RKO (cell line): Measurements from ENCODE around the gene PTPRK.
"Not testable (repeated sequence)": the region's sequence is repeated elsewhere in the genome, so short reads cannot be mapped to it uniquely, and the experiment has no call there.

Source experiments
- DNase-seq: peaks from one replicate; pipeline ENCODE4 v3.0.0-alpha.2; 2016; ENCODE audit warnings: low spot score

The PTPRK gene

GRCh38 chr6:128491100-128491581, 29.3 kb downstream of the PTPRK start:
- DNase-seq, result no peak

DNA sequence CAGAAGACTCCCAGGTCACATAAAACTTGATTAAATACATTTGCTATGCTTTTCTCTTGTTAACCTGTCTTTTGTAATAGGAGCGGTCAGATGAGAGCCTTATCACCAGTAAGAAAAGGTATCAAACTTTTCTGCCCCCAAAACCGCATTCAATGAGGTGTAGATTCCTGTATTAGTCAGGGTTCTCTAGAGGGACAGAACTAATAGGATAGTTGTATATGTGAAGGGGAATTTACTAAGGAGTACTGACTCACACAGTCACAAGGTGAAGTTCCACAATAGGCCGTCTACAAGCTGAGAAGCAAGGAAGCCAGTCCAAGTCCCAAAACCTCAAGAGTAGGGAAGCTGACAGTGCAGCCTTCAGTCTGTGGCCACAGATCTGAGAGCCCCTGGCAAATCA, 32.7 kb downstream of the PTPRK start:
- no peak for DNase-seq

- DNase-seq, result peak; percentile 22
These were observed 33.3 kb downstream of the PTPRK start for GRCh38 chr6:128487055-128487454.

DNA sequence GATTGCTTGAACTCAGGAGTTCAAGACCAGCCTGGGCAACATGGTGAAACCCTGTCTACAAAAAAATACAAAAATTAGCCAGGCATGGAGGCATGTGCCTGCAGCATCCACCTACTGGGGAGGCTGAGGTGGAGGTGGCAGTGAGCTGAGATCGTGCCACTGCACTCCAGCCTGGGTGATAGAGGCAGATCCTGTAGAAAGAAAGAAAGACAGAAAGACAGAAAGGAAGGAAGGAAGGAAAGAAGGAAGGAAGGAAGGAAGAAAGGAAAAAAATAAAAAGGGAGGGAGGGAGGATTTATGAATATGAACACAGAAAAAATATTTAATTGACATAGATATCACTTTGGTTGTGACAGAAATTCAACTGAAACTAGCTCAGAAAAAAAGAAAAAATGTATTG, 33.8 kb downstream of the PTPRK start:
- DNase-seq, result not testable (repeated sequence)

GRCh38 chr6:128483472-128484135, 36.8 kb downstream of the PTPRK start:
- DNase-seq, result no peak

- no peak for DNase-seq
These were observed 37.8 kb downstream of the PTPRK start for GRCh38 chr6:128482642-128483041.

DNA sequence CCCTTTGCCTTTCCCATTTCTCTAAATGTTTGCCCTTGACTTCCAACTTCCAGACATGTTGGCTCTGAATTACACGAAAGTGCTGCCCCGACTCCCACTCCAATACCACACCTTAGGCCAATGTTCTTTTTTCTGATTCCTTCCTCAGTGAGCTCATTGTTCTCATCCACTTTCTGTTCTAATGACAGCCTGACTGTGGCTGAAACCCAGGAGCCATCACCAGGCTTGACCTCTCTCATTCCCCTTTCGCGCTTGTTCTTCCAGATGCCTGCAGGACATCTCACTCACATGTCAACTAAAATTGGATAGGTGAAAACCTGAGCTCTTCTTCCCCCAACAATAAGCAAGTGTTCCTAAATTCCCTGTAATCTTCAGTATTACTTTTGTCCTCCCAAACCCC, 40.4 kb downstream of the PTPRK start:
- no peak for DNase-seq

GRCh38 chr6:128479048-128479666, 41.2 kb downstream of the PTPRK start:
- no peak for DNase-seq

GRCh38 chr6:128478230-128479047, 42.0 kb downstream of the PTPRK start:
- no peak for DNase-seq

- DNase-seq, result no peak
These were observed 45.5 kb downstream of the PTPRK start for GRCh38 chr6:128474933-128475332.

GRCh38 chr6:128474481-128474880, 45.9 kb downstream of the PTPRK start:
- DNase-seq, result no peak

DNA sequence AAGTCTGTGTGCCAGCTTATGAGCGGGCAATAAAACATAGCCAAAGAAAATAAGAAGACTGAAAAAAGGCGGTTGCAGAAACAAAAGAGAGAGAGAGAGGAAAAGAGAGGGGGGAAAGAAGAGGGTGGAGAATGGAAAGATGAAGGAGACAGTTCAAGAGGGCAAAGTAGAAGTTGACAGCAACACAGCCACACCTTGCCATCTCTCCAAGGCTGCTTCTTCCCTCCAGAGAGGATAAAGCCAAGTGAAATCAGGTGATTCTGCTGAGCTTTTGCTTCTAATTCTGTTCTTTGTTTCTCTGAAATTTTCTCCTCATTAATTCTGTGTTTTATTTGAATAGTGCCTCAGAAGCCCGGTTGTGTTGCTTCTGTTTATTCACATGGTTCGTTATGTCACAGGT, 48.5 kb downstream of the PTPRK start:
- DNase-seq, result no peak

- peak; percentile 8 for DNase-seq
These were observed 54.7 kb downstream of the PTPRK start for GRCh38 chr6:128465368-128466343.

DNA sequence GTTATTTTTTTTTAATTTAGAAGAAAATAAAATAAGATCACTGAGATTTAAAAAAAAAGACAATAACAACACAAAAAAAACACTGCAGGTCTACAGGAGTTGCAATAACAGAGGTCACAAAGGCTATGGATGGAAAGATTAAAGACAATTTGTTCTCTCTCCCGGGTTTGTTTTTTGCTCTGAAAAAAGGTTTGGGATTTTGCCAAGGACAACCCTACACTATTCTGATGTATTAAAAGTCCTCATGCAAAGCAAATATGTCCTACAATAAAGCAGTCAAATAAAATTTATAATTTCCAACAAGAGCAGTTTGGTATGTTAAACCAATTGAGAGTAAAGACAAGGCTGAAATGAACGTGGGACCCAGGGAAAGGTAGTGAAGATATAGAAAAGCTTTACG, 55.6 kb downstream of the PTPRK start:
- no peak for DNase-seq

DNA sequence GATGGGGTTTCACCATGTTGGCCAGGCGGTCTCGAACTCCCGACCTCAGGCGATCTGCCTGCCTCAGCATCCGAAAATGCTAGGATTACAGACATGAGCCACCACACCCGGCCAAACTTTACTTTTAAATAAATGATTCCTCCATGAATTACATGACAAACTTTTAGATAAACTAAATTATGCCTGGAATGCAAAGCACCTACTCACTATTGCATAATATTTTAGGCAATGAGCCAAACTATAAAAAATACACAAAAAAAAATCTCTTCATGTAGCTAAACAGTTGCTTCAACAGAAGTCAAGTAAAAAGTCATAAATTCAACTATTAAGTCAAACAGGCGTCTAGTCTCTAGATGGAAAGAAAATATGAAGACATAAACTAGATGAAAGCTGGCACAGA, 56.5 kb downstream of the PTPRK start:
- DNase-seq, result no peak

- no peak for DNase-seq
These were observed 58.9 kb downstream of the PTPRK start for GRCh38 chr6:128461501-128461900.

GRCh38 chr6:128456510-128457230, 63.7 kb downstream of the PTPRK start:
- no peak for DNase-seq

GRCh38 chr6:128455959-128456358, 64.4 kb downstream of the PTPRK start:
- DNase-seq, result no peak

GRCh38 chr6:128452713-128453112, 67.7 kb downstream of the PTPRK start:
- no peak for DNase-seq

- no peak for DNase-seq
These were observed 73.9 kb downstream of the PTPRK start for GRCh38 chr6:128446497-128446896.

DNA sequence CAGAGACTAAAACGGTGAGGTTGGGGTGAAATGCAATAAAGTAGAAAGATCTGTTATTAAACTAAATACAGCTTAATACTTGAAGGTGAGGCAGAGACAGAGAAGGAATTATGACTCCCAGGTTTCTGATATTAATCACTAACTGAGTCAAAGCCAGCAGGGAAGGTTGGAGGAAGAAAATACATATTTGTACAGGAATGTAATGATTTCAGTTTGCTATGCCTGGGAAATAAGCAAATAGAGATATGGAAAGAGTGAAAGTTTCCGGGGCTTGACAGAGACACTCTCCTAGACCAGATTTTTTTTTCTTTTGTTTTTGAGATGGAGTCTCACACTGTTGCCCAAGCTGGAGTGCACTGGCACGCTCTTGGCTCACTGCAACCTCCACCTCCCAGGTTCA, 76.8 kb downstream of the PTPRK start:
- DNase-seq, result no peak
